ES-I3 (cell line): ENCODE measurements around the gene GPR132.

Experiments used
- H3K36me3 ChIP-seq: 2 replicates; pipeline ENCODE4 v1.6.1; 2013; ENCODE audit warnings: mild to moderate bottlenecking, low read length, control low read depth, moderate library complexity; ENCODE audit not compliant: insufficient read depth
- H3K4me1 ChIP-seq: 2 replicates; pipeline ENCODE4 v1.6.1; 2013; ENCODE audit warnings: mild to moderate bottlenecking, control low read depth, low read length; ENCODE audit not compliant: insufficient read depth
- H3K9ac ChIP-seq: 2 replicates; pipeline ENCODE4 v1.6.1; 2013; ENCODE audit warnings: low read depth, mild to moderate bottlenecking, low read length, moderate library complexity
- H3K9me3 ChIP-seq: 2 replicates; pipeline ENCODE4 v1.6.1; 2013; ENCODE audit warnings: mild to moderate bottlenecking, low read length, moderate library complexity; ENCODE audit not compliant: control insufficient read depth, insufficient read depth

The GPR132 gene

GRCh38 chr14:105094193-105094907 lies 29.1 kb upstream of the GPR132 start:
- no peaks in the 10 kb centered on the region for H3K9me3 ChIP-seq
- peaks cover 8% of the 10 kb centered on the region; the same call in 1 of the 2 replicates for H3K4me1 ChIP-seq
- H3K9ac ChIP-seq = peak overlapping the region; percentile 95; the same call in 1 of the 2 replicates
- H3K36me3 ChIP-seq = no peaks in the 10 kb centered on the region

GRCh38 chr14:105093431-105094192 lies 28.4 kb upstream of the GPR132 start:
- no peaks in the 10 kb centered on the region for H3K9me3 ChIP-seq
- no peaks in the 10 kb centered on the region for H3K36me3 ChIP-seq
- peaks cover 9% of the 10 kb centered on the region; the same call in 1 of the 2 replicates for H3K4me1 ChIP-seq
- peak overlapping the region; percentile 95 for H3K9ac ChIP-seq

GRCh38 chr14:105093038-105093430 lies 27.8 kb upstream of the GPR132 start:
- H3K9ac ChIP-seq = peak overlapping the region; percentile 95
- H3K9me3 ChIP-seq = no peaks in the 10 kb centered on the region
- peaks cover 12% of the 10 kb centered on the region; the same call in 1 of the 2 replicates for H3K4me1 ChIP-seq
- no peaks in the 10 kb centered on the region for H3K36me3 ChIP-seq

- Histone ChIP-seq H3K4me1 (peaks cover 12% of the 10 kb centered on the region; the same call in 1 of the 2 replicates), H3K9me3 (no peaks in the 10 kb centered on the region), H3K36me3 (no peaks in the 10 kb centered on the region), H3K9ac (peak overlapping the region; percentile 95)
Observed at GRCh38 chr14:105092171-105093037, 27.2 kb upstream of the GPR132 start.

- Histone ChIP-seq H3K9ac (no peak overlapping the region), H3K4me1 (peaks cover 12% of the 10 kb centered on the region; the same call in 1 of the 2 replicates), H3K9me3 (no peaks in the 10 kb centered on the region), H3K36me3 (no peaks in the 10 kb centered on the region)
Observed at GRCh38 chr14:105091517-105092170, 26.4 kb upstream of the GPR132 start.

- H3K9me3 ChIP-seq = no peaks in the 10 kb centered on the region
- H3K9ac ChIP-seq = no peak overlapping the region
- peaks cover 12% of the 10 kb centered on the region; the same call in 1 of the 2 replicates for H3K4me1 ChIP-seq
- H3K36me3 ChIP-seq = no peaks in the 10 kb centered on the region
Observed at GRCh38 chr14:105091054-105091516, 25.9 kb upstream of the GPR132 start.

- Histone ChIP-seq H3K9ac (no peak overlapping the region), H3K4me1 (peaks cover 12% of the 10 kb centered on the region; the same call in 1 of the 2 replicates), H3K36me3 (no peaks in the 10 kb centered on the region), H3K9me3 (no peaks in the 10 kb centered on the region)
Observed at GRCh38 chr14:105090493-105091053, 25.3 kb upstream of the GPR132 start.

GRCh38 chr14:105089746-105090492 lies 24.7 kb upstream of the GPR132 start:
- H3K4me1 ChIP-seq = peaks cover 12% of the 10 kb centered on the region; the same call in 1 of the 2 replicates
- H3K9me3 ChIP-seq = no peaks in the 10 kb centered on the region
- no peaks in the 10 kb centered on the region for H3K36me3 ChIP-seq
- H3K9ac ChIP-seq = no peak overlapping the region

- no peaks in the 10 kb centered on the region for H3K36me3 ChIP-seq
- H3K9me3 ChIP-seq = no peaks in the 10 kb centered on the region
- H3K4me1 ChIP-seq = peaks cover 12% of the 10 kb centered on the region; the same call in 1 of the 2 replicates
- no peak overlapping the region for H3K9ac ChIP-seq
Observed at GRCh38 chr14:105088812-105089745, 23.8 kb upstream of the GPR132 start.

- Histone ChIP-seq H3K36me3 (no peaks in the 10 kb centered on the region), H3K4me1 (peaks cover 12% of the 10 kb centered on the region; the same call in 1 of the 2 replicates), H3K9ac (peak overlapping the region; percentile 57; the same call in 1 of the 2 replicates), H3K9me3 (no peaks in the 10 kb centered on the region)
Observed at GRCh38 chr14:105087963-105088811, 23.0 kb upstream of the GPR132 start.

GRCh38 chr14:105087308-105087962 lies 22.2 kb upstream of the GPR132 start:
- H3K36me3 ChIP-seq = no peaks in the 10 kb centered on the region
- peak overlapping the region; percentile 57 for H3K9ac ChIP-seq
- H3K4me1 ChIP-seq = peaks cover 12% of the 10 kb centered on the region; the same call in 1 of the 2 replicates
- H3K9me3 ChIP-seq = no peaks in the 10 kb centered on the region
